Activated T-cell treated with anti-CD3 and anti-CD28 coated beads, Interleukin-2, amount 50 U/mL, for 72 hours (primary cell): Measurements from ENCODE around the gene LST1. TPM values are rescaled to one million over a fixed set of nuclear protein-coding genes. Genes with fewer than 3 reads are reported as not detected.
"Not testable (repeated sequence)": the region's sequence is repeated elsewhere in the genome, so short reads cannot be mapped to it uniquely, and the experiment has no call there.

Source experiments
- ATAC-seq, 2 donors: fragments of 150-1000 bp; cut with Tn5 transposase; replicated peaks in 1 of 2; 2 replicates each; pipeline ENCODE4 v1.10.0; 2021; ENCODE audit warnings: moderate library complexity in 2 of 2, mild to moderate bottlenecking in 1 of 2
- DNase-seq, 2 donors: peaks; one replicate each; pipeline ENCODE4 v3.0.0; 2021 to 2022; ENCODE audit warnings: mixed read lengths in 1 of 2
- H3K27ac Mint-ChIP-seq: one replicate; pipeline ENCODE4 v1.8.0; 2022; ENCODE audit warnings: mild to moderate bottlenecking, moderate library complexity, mixed read lengths
- H3K27me3 Mint-ChIP-seq: one replicate; pipeline ENCODE4 v1.8.0; 2022; ENCODE audit warnings: low read depth, mixed read lengths
- H3K36me3 Mint-ChIP-seq, 2 donors: one replicate each; pipeline ENCODE4 v1.8.0; 2022; ENCODE audit warnings: mixed read lengths in 2 of 2, mild to moderate bottlenecking in 1 of 2; ENCODE audit not compliant: insufficient read depth in 2 of 2
- H3K4me1 Mint-ChIP-seq: one replicate; pipeline ENCODE4 v1.8.0; 2022; ENCODE audit warnings: low read depth, mixed read lengths
- H3K4me3 Mint-ChIP-seq, 2 donors: one replicate each; pipeline ENCODE4 v1.8.0; 2022; ENCODE audit warnings: mild to moderate bottlenecking in 2 of 2, mixed read lengths in 2 of 2, moderate library complexity in 2 of 2
- H3K9me3 Mint-ChIP-seq, 2 donors: one replicate each; pipeline ENCODE4 v1.8.0; 2022; ENCODE audit warnings: mixed read lengths in 2 of 2
- total RNA-seq, 2 donors: library from RNA; stranded (reverse); gene quantifications; one replicate each; pipeline ENCODE4 v1.2.3, GENCODE V29; 2022

LST1 gene
- total RNA-seq, 2 donors from 2014 or later: 24.6 to 27.0 TPM

DNA sequence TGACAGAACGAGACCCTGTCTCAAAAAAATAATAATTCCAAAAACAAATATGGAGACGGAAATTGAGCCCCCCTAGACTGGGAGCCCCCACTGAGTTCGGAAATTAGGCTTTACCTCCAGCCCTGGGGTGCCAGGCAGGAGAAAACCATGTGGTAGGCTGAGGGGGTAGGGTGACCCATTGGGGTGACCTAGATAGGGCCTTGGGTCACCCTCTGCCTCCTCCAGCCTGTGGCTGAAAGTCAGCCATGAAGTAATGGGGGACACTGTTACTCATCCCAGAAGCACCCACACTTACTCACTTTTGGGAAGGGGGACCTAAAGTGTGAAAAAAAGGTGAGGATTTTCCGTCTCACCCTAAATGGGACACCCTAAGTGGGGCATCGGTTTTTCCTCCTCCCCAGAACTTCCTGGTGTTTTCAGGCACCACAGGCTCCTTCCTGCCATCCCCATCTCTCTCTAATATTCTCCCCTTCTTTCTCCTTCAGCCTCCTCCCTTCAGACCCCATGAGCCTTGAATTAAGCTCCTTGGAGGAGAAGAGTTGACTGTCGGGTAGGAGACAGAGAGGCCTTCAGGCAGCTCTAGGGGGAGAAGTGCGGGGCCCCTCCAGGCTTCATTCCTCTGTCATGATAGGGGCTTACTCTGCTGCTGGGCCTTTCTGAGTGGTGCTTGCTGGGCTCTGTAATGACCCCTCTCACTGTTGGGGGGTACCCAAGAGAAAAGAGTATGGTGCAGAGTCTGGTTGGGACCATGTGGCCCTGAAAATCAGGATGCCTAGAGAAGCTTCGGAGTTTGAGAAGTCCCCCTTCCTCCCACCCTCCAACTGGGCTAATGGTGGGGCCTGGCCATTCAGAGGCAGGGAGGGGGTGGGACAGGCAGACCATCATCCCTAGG, 6.3 kb upstream of the LST1 start:
- H3K27me3 Mint-ChIP-seq: no peaks in the 10 kb centered on the region
- peak in 1 of 2 donors; percentile 4 for ATAC-seq
- no peaks in the 10 kb centered on the region for H3K9me3 Mint-ChIP-seq
- H3K27ac Mint-ChIP-seq: peak overlapping the region; percentile 92
- no peak for DNase-seq
- peaks cover 92% of the 10 kb centered on the region for H3K4me1 Mint-ChIP-seq
- H3K4me3 Mint-ChIP-seq: peak overlapping the region; percentile 91 to 100
- H3K36me3 Mint-ChIP-seq: peaks cover 16 to 17% of the 10 kb centered on the region in 2 donors

DNA sequence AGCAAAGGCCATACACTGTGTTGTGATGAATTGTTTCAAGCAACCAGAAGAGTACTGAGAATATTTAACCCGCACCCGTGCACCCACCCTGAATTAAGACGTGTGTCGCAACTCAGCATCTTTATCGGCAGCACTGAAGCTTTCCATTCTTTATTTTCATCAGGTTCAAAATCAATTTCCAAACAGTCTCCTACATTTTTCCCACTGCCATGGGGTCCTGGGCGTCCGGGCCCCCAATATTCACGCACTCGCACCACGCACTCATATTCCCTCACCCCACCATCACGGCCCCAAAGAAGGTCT, 5.7 kb upstream of the LST1 start:
- ATAC-seq (no peak), DNase-seq (no peak)
- Mint-ChIP-seq H3K4me1 (peaks cover 93% of the 10 kb centered on the region), H3K4me3 (peak overlapping the region; percentile 91 to 100), H3K27ac (peak overlapping the region; percentile 36), H3K9me3 (no peaks in the 10 kb centered on the region), H3K36me3 (peaks cover 16 to 17% of the 10 kb centered on the region in 2 donors), H3K27me3 (no peaks in the 10 kb centered on the region)

DNA sequence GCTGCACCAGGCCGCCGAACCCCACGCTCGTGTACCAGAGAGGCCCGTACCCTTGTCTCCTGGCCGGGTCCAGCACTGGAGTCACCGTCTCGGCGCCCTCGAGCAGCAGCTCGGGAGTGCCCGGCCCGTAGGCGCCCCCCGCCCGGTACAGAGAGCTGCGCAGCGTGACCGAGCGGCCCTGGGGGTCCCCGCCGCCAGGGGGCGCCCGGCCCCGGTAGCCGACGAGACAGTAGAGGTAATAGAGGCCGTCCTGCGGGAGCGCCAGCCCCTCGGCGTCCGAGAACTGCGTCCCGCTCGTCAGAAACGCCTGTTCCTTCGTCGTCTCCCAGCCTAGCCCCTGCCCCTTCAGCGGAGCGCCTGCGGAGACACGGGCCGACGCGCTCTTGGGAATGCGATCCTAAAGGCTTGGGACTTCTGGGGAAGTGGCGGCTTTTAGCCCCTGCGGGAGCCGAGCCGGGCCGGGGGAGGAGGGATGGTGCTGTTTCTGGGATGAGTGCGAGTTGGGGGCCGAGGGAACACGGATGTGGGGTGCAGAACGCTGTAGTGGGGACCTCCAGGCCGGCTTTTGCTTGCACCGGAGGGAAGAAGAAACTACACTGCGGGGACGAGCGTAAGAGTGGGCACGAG, 5.2 kb upstream of the LST1 start:
- DNase-seq: peak; percentile 92 to 97
- Mint-ChIP-seq H3K4me1 (peaks cover 94% of the 10 kb centered on the region), H3K9me3 (no peaks in the 10 kb centered on the region), H3K4me3 (peak overlapping the region; percentile 91 to 100), H3K27me3 (no peaks in the 10 kb centered on the region), H3K36me3 (peaks cover 13 to 14% of the 10 kb centered on the region in 2 donors), H3K27ac (peak overlapping the region; percentile 97)
- peak; percentile 76 to 83 for ATAC-seq

DNA sequence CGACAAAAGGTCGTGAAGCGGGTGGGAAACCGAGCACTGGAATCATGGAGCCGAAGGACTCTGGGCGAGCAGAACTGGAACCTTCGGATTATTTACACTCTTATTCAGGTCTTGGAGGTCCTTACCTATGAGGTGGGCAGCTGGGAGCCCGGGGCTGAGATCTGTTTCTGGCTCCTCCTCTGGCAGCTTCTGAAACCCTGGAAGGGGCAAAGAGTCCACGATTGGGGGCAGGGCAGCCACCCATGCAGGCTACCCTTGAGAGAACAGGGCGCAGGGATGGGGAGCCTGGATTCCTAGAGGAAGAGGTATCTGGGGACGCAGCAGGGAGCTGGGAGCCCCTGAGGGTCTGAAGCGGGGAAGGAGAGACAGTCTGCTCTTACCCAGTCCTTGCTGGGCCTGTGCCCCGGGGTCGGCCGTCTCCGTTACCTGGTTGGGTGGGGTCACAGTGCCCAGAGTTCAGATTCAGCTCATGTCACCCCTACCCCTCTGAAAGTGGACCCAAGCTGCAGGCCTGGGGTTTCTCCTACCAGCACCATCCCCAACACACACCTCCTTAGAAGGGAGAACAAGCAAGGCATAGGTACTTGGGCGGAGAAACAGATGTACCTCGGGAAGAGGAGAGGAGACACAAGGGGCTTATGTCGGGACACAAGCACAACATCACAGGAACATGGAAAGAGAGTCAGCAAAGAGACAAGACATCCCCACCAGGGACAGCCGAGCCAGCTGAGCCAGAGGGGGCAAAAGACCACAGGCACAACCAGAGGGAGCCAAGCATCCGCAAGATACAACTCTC, 4.4 kb upstream of the LST1 start:
- peak overlapping the region; percentile 91 to 100 for H3K4me3 Mint-ChIP-seq
- ATAC-seq (no peak), DNase-seq (no peak)
- peak overlapping the region; percentile 97 for H3K27ac Mint-ChIP-seq
- peaks cover 9 to 10% of the 10 kb centered on the region in 2 donors for H3K36me3 Mint-ChIP-seq
- no peaks in the 10 kb centered on the region for H3K27me3 Mint-ChIP-seq
- peaks cover 94% of the 10 kb centered on the region for H3K4me1 Mint-ChIP-seq
- no peaks in the 10 kb centered on the region for H3K9me3 Mint-ChIP-seq

DNA sequence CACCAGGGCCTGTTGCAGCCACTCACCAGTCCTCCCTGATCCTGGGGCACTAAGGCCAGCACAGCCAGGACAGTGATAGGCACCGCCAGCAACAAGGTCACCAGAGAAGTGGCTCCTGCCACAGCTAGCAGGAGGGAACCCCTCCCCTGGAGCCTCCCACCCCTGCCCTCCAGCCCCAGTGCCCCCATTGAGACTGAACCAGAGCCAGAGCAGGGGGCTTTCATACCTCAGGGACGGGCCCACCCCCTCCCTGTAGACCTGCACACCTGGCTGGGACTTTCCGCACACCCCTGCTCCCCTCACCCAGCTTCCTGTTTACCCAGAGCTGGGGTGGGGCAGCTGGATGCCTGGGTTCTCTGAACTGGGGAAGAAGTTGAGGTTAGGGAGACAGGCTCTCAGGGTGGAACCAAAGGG, 3.8 kb upstream of the LST1 start, which contains the start of gene LTB:
TSS of gene LTB (minus strand) at position 195 of the 414 bp plus-strand sequence. CDS start at position 188, 7 bp downstream.
- Mint-ChIP-seq H3K27me3 (no peaks in the 10 kb centered on the region), H3K4me3 (peak within 1 kb of the TSS; percentile 91 to 100), H3K9me3 (no peaks in the 10 kb centered on the region), H3K4me1 (peaks cover 94% of the 10 kb centered on the region), H3K27ac (peak within 1 kb of the TSS; percentile 97), H3K36me3 (peaks cover 8 to 9% of the 10 kb centered on the region in 2 donors)
- DNase-seq (peak in 1 of 2 donors; percentile 41), ATAC-seq (peak in 1 of 2 donors; percentile 5)

DNA sequence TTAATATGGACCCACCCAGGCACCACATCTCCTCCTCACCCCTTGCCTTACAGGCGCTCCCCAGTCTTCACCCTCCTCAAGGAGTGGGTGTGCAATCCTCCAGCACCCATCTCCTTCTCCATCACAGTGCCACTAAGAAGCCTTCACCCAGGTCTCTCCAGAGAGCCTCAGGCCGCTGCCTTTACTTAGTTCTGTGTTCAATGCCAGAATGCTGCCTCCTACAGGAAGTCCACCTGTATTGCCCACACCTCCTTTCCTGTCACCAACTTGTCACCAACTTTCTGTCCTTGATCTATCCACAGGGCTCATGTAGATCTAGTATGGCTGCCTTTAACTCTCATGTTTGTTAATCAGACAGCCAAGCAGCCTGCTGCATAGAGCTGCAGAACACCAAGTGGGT, 586 bp upstream of the LST1 start:
- H3K4me1 Mint-ChIP-seq: peaks cover 84% of the 10 kb centered on the region
- peak overlapping the region; percentile 80 to 83 for H3K4me3 Mint-ChIP-seq
- H3K27me3 Mint-ChIP-seq: no peaks in the 10 kb centered on the region
- ATAC-seq (peak; percentile 28 to 31), DNase-seq (peak; percentile 57)
- H3K9me3 Mint-ChIP-seq: no peaks in the 10 kb centered on the region
- peak overlapping the region; percentile 88 for H3K27ac Mint-ChIP-seq
- peaks cover 8 to 9% of the 10 kb centered on the region in 2 donors for H3K36me3 Mint-ChIP-seq

DNA sequence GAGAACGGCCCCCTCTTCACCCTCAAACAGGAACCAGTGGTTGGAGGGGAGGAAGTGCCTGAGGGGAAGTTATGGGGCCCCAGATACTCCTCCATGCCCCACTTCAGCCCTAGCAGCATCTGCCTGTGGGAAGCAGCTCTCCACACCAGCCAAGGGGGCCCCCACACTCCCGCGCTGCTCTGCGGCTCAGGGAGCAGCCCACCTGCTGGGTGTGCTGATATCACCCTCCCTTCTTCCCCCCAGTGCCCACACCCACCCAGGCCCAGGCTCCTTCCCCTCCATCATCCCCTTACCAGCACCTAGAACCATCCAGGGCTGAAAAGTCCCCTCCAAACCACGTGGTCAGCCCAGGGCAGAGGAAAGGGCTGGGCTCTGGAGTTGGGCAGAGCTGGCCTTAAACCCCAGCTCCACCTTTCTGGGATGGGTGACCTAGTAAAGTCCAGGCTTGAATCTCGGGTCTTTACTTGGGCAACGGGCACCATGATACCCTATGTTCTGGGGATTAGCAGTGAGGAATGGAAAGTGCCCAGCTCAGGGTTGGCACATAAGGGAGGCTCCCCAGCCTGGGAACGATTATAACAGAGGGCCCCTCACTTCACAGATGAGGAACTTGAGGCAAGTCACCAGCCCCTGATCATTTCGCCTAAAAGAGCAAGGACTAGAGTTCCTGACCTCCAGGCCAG, 663 bp downstream of the LST1 start:
- peak in 1 of 2 donors; percentile 31 for DNase-seq
- Mint-ChIP-seq H3K9me3 (no peaks in the 10 kb centered on the region), H3K36me3 (peaks cover 2 to 5% of the 10 kb centered on the region in 2 donors), H3K4me1 (peaks cover 74% of the 10 kb centered on the region), H3K4me3 (peak overlapping the region; percentile 80 to 83), H3K27ac (peak overlapping the region; percentile 95), H3K27me3 (no peaks in the 10 kb centered on the region)
- peak; percentile 30 to 34 for ATAC-seq

DNA sequence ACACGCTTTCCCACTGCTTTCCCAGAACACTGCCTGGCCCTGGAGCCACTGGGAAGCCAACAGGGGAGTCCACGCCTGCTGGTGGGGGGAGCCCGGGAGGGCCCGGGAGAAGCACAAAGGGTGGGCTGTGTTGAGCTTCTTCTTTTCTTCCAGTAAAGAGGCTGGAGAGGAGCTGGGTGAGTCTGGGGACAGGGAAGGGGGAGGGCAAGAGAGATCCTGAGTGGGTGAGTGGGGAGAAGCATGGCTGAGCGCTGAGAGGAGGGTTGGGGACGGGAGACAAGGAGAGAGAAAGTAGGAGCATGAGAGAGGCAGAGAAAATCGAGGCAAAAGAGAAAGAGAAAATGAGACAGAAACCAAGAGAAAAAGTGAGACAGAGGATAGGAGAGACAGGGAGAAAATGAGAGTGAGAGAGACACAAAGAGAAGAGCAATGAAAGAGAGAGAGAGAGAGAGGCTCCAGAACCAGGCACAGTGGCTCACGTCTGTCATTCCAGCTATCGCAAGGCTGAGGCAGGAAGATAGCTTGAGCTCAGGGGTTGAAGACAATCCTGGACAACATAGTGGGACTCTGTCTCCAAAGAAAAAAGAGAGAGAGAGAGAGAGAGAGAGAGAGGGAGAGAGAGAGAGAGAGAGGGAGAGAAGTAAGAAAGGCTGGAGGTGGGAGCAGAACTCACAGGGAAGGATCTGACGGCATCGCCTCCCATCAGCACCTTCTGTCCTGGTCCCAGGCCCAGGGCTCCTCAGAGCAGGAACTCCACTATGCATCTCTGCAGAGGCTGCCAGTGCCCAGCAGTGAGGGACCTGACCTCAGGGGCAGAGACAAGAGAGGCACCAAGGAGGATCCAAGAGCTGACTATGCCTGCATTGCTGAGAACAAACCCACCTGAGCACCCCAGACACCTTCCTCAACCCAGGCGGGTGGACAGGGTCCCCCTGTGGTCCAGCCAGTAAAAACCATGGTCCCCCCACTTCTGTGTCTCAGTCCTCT, 2.0 kb downstream of the LST1 start:
- peaks cover 73% of the 10 kb centered on the region for H3K4me1 Mint-ChIP-seq
- H3K9me3 Mint-ChIP-seq: no peaks in the 10 kb centered on the region
- peak overlapping the region; percentile 78 to 83 for H3K4me3 Mint-ChIP-seq
- no peak for DNase-seq
- peak overlapping the region; percentile 75 for H3K27ac Mint-ChIP-seq
- no peaks in the 10 kb centered on the region for H3K36me3 Mint-ChIP-seq
- no peaks in the 10 kb centered on the region for H3K27me3 Mint-ChIP-seq
- ATAC-seq: peak; percentile 9 to 10

DNA sequence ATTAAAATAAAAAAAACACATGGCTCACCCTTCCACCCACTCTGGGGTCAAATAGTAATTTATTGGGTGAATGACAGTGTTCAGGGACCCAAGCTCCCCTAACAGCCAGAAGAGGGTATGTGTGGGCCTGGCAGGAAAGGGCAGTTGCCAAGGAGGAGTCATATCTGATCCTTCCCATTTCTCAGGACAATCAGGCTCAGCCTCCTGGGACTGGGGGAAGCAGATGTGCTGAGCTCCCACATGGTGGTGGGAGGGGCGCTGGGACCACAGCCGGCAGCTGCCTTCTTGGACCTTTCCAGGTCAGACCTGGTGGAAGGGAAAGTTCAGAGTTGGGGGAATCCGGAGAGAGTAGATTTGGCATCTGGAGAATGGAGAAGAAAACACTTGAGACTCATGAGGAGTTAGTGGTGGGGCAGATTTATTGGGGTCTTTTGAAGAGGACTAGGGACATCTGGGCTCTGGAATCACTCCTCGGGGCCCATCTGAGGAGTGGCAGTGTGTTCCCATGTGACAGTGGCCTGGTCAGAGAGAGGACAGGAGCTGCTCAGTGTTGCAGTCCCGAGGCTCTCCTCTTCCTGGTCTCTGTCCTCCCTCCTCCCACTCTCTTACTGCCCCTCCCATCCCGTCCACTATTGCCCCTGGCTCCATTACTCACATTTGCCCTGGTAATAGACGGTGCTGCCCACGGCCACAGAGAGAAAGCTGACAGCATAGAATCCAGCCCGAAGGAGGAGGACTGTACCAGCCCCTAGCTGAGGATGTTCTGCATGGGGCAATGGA, 3.0 kb downstream of the LST1 start:
- DNase-seq (no peak), ATAC-seq (no peak)
- no peaks in the 10 kb centered on the region for H3K27me3 Mint-ChIP-seq
- peak overlapping the region; percentile 4 for H3K27ac Mint-ChIP-seq
- peaks cover 74% of the 10 kb centered on the region for H3K4me1 Mint-ChIP-seq
- H3K9me3 Mint-ChIP-seq: no peaks in the 10 kb centered on the region
- H3K4me3 Mint-ChIP-seq: no peak overlapping the region
- H3K36me3 Mint-ChIP-seq: no peaks in the 10 kb centered on the region

DNA sequence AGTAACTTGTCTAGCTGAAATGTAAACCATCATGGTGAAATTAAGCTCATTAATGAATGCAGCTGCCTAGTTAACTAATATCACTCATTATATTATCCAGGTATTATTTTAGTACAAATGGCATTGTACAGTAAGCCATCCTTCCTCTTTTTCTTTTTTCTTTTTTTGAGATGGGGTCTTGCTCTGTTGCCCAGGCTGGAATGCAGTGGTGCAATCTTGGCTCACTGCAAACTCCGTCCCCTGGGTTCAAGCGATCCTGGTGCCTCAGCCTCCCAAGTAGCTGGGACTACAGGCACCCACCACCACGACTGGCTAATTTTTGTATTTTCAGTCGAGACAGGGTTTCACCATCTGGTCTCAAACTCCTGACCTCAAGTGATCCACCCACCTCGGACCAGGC, 4.6 kb downstream of the LST1 start:
- not testable (repeated sequence) for ATAC-seq, H3K27ac Mint-ChIP-seq, H3K36me3 Mint-ChIP-seq, DNase-seq, H3K4me3 Mint-ChIP-seq, H3K9me3 Mint-ChIP-seq, H3K27me3 Mint-ChIP-seq
- H3K4me1 Mint-ChIP-seq: peaks cover 63% of the 10 kb centered on the region

DNA sequence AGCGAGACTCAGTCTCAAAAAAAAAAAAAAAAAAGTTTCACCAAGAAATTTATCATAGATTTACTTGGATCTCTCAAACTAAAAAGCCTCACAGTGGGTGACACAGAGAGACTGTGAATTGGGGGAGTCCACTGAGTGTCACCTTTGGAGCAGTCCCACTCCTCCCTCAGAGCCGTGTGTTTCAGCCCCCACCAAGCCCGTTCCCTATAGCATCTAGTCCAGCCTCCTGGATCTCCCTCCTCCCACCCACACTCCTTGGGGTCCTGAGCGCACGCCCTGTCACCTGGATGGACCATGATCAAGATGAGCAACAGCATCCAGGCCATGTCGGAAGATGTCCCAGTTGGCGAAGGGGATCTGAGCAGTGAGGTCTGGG, 6.3 kb downstream of the LST1 start:
- no peaks in the 10 kb centered on the region for H3K27me3 Mint-ChIP-seq
- H3K4me1 Mint-ChIP-seq: peaks cover 57% of the 10 kb centered on the region
- H3K9me3 Mint-ChIP-seq: no peaks in the 10 kb centered on the region
- peaks cover 0 to 4% of the 10 kb centered on the region in 2 donors for H3K36me3 Mint-ChIP-seq
- H3K27ac Mint-ChIP-seq: peak overlapping the region; percentile 3
- DNase-seq (no peak), ATAC-seq (peak in 1 of 2 donors; percentile 15)
- H3K4me3 Mint-ChIP-seq: peak overlapping the region; percentile 36 to 67
